ENCODE results near the gene FRMPD2.

DNA sequence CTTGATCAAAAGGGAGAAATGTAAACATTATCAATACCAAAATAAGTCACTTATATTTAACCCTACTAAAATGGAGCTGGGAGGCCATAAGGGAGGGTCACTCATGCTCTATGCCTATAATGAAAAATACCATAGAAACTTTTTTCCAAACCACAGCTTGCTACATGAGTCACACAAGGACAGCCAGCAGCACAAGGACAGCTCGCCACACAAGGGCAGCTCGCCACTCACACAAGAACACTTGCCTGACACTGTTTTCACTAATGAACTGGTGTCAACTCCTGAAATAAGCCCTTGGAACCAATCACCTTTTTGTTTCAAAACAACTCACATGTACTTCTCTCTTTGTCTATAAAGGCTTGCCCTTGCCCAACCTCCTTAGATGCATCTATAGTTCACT lies 43.3 kb downstream of the FRMPD2 start:
- TF ChIP-seq, protein P1, sequence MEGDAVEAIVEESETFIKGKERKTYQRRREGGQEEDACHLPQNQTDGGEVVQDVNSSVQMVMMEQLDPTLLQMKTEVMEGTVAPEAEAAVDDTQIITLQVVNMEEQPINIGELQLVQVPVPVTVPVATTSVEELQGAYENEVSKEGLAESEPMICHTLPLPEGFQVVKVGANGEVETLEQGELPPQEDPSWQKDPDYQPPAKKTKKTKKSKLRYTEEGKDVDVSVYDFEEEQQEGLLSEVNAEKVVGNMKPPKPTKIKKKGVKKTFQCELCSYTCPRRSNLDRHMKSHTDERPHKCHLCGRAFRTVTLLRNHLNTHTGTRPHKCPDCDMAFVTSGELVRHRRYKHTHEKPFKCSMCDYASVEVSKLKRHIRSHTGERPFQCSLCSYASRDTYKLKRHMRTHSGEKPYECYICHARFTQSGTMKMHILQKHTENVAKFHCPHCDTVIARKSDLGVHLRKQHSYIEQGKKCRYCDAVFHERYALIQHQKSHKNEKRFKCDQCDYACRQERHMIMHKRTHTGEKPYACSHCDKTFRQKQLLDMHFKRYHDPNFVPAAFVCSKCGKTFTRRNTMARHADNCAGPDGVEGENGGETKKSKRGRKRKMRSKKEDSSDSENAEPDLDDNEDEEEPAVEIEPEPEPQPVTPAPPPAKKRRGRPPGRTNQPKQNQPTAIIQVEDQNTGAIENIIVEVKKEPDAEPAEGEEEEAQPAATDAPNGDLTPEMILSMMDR (IDR thresholded peaks at IDR 0.05), result no peak
- no peak for TF ChIP-seq EMX1 (CRISPR knock-in tag; IDR thresholded peaks at IDR 0.05)
- TF ChIP-seq GABPB1 (CRISPR knock-in tag; IDR thresholded peaks at IDR 0.05), result no peak
- no peak for TF ChIP-seq NFYB (CRISPR knock-in tag; conservative IDR thresholded peaks at IDR 0.05; ENCODE audit: low read depth)
- TF ChIP-seq, protein P2, sequence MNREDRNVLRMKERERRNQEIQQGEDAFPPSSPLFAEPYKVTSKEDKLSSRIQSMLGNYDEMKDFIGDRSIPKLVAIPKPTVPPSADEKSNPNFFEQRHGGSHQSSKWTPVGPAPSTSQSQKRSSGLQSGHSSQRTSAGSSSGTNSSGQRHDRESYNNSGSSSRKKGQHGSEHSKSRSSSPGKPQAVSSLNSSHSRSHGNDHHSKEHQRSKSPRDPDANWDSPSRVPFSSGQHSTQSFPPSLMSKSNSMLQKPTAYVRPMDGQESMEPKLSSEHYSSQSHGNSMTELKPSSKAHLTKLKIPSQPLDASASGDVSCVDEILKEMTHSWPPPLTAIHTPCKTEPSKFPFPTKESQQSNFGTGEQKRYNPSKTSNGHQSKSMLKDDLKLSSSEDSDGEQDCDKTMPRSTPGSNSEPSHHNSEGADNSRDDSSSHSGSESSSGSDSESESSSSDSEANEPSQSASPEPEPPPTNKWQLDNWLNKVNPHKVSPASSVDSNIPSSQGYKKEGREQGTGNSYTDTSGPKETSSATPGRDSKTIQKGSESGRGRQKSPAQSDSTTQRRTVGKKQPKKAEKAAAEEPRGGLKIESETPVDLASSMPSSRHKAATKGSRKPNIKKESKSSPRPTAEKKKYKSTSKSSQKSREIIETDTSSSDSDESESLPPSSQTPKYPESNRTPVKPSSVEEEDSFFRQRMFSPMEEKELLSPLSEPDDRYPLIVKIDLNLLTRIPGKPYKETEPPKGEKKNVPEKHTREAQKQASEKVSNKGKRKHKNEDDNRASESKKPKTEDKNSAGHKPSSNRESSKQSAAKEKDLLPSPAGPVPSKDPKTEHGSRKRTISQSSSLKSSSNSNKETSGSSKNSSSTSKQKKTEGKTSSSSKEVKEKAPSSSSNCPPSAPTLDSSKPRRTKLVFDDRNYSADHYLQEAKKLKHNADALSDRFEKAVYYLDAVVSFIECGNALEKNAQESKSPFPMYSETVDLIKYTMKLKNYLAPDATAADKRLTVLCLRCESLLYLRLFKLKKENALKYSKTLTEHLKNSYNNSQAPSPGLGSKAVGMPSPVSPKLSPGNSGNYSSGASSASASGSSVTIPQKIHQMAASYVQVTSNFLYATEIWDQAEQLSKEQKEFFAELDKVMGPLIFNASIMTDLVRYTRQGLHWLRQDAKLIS (CRISPR knock-in tag; IDR thresholded peaks at IDR 0.05; ENCODE audit: borderline replicate concordance), result no peak
- TF ChIP-seq, protein P3, sequence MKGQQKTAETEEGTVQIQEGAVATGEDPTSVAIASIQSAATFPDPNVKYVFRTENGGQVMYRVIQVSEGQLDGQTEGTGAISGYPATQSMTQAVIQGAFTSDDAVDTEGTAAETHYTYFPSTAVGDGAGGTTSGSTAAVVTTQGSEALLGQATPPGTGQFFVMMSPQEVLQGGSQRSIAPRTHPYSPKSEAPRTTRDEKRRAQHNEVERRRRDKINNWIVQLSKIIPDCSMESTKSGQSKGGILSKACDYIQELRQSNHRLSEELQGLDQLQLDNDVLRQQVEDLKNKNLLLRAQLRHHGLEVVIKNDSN (CRISPR knock-in tag; IDR thresholded peaks at IDR 0.05), result no peak
- no peak for TF ChIP-seq TEAD1 (CRISPR knock-in tag; IDR thresholded peaks at IDR 0.05)
- TF ChIP-seq ZNF317 (CRISPR knock-in tag; IDR thresholded peaks at IDR 0.05; ENCODE audit: borderline replicate concordance, low read depth), result no peak

All from WTC11 (cell line).